GM12864 (cell line): ENCODE data around the gene PTPRO.

Experiments
- DNase-seq: peaks from one replicate; pipeline ENCODE4 v3.0.0-alpha.2; 2011; ENCODE audit warnings: low read depth
- H3K4me3 ChIP-seq: 2 replicates; pipeline ENCODE4 v1.5.1; 2011; ENCODE audit warnings: mild to moderate bottlenecking, low read depth, low read length, control low read depth
- CTCF ChIP-seq: IDR thresholded peaks from 2 replicates; pipeline ENCODE4 v1.5.1; 2011; ENCODE audit warnings: low read depth, mild to moderate bottlenecking, moderate library complexity, low read length, control low read depth, inconsistent platforms; ENCODE audit errors: missing control alignments

Gene PTPRO

GRCh38 chr12:15543347-15543746 is 221.0 kb downstream of the PTPRO start:
- no peak overlapping the region for H3K4me3 ChIP-seq
- no peak for TF ChIP-seq CTCF
- no peak for DNase-seq

DNA sequence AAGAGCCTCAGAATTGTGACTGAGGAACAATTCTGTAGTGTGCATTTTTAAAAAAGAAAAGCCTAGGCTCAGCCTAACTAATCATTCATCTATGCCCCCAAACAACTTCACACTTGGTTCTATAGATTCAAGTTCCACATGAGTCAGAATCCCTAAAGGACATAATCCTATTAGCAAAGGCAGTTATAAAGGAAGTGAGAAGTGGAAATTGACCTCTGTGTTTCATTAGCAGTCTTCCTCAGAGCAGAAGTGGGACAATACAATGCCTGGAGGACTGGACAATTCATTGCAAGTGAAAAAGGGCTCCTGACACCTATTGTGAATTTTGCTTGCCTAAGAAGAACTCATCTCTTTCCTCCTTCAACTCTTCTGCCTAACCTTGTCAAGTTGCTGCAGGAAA is 222.3 kb downstream of the PTPRO start:
- no peak for DNase-seq
- H3K4me3 ChIP-seq = no peak overlapping the region
- no peak for TF ChIP-seq CTCF

GRCh38 chr12:15545334-15545733 is 223.0 kb downstream of the PTPRO start:
- no peak for TF ChIP-seq CTCF
- no peak overlapping the region for H3K4me3 ChIP-seq
- DNase-seq = no peak

DNA sequence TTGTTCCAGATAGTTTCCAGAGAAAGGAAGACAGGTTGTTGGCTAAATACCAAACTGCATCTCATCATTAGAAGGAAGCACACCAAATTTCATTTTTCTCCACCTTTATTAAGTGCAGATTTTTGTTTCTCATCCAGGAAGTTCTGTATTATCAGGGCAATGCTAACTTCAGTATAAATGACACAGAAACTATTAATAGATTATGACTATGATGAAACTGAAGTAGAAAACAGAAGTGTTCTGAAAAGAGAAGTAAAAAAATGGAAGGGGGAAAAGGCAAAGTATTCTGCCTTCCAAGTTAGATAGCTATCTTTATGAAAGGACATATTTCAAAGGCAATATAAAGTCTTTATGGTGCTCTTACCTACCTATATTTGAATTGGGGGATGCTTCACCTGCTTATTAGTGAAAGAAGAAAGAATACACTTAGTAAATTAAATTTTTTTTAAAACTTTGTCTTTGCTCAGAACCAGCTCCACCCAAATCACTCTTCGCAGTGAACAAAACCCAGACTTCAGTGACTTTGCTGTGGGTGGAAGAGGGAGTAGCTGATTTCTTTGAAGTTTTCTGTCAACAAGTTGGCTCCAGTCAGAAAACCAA is 223.9 kb downstream of the PTPRO start:
- DNase-seq = peak; percentile 13
- no peak for TF ChIP-seq CTCF
- H3K4me3 ChIP-seq = peak overlapping the region; percentile 29; the same call in 1 of the 2 replicates

GRCh38 chr12:15547063-15547462 is 224.8 kb downstream of the PTPRO start:
- no peak overlapping the region; the same call in 1 of the 2 replicates for H3K4me3 ChIP-seq
- no peak for TF ChIP-seq CTCF
- no peak for DNase-seq

GRCh38 chr12:15547691-15548090 is 225.4 kb downstream of the PTPRO start:
- DNase-seq = no peak
- H3K4me3 ChIP-seq = no peak overlapping the region
- TF ChIP-seq CTCF = no peak

- no peak for TF ChIP-seq CTCF
- no peak for DNase-seq
- no peak overlapping the region for H3K4me3 ChIP-seq
Observed at GRCh38 chr12:15550793-15551192, 228.5 kb downstream of the PTPRO start.
